ENCODE results near the gene PDE3A. TPM values are rescaled to one million over a fixed set of nuclear protein-coding genes. Genes with fewer than 3 reads are reported as not detected.
"Not testable (repeated sequence)": the region's sequence is repeated elsewhere in the genome, so short reads cannot be mapped to it uniquely, and the experiment has no call there.

Gene PDE3A
- total and polyA plus RNA-seq, 2 of the 4 experiments (the other 2 are of a cell fraction), result 0.09 to 0.18 TPM

- no peak for TF ChIP-seq USF2 (IDR thresholded peaks at IDR 0.05; ENCODE audit: low read depth, low read length)
- no peak for TF ChIP-seq MXI1 (IDR thresholded peaks at IDR 0.05; ENCODE audit: borderline replicate concordance, low read depth, low read length)
- no TSS peak for BruUV-seq (replicated peaks)
- no peak overlapping the region for H4K5ac ChIP-seq (ENCODE audit: low read depth, low read length)
Observed at GRCh38 chr12:20383612-20384011, 15.3 kb downstream of the PDE3A start.

GRCh38 chr12:20384836-20385235 is 16.5 kb downstream of the PDE3A start:
- H3K9ac ChIP-seq (ENCODE audit: low read depth, low read length); H3K9me1 ChIP-seq (ENCODE audit: insufficient read depth, low read length); H3K4ac ChIP-seq (ENCODE audit: low read depth, low read length); H4K5ac ChIP-seq (ENCODE audit: low read depth, low read length); H2BK20ac ChIP-seq (ENCODE audit: low read depth, low read length); H3K9me3 ChIP-seq (ENCODE audit: control insufficient read depth, insufficient read depth, low read length); H2BK120ac ChIP-seq (ENCODE audit: low read depth, low read length); intact Hi-C loops (cut with micrococcal nuclease); H3K27me3 ChIP-seq (ENCODE audit: control insufficient read depth, insufficient read depth, low read length); H3K4me3 ChIP-seq (ENCODE audit: insufficient read depth, low read depth, low read length); H2BK15ac ChIP-seq (ENCODE audit: low read depth, low read length); H3K23ac ChIP-seq (ENCODE audit: low read depth, low read length); POLR2A ChIA-PET (ENCODE audit: unreplicated experiment); H4K20me1 ChIP-seq (ENCODE audit: insufficient read depth, low read length); CTCF ChIA-PET; H3K18ac ChIP-seq (ENCODE audit: low read depth, low read length); H3K79me1 ChIP-seq (ENCODE audit: low read depth in 1 of 2, low read length in 2 of 2); in situ Hi-C loops (cut with MboI; ENCODE audit: low sequenced_read_pairs); H4K91ac ChIP-seq (ENCODE audit: insufficient read depth, low read depth, low read length); H2AK9ac ChIP-seq (replicated peaks; ENCODE audit: low read depth, low read length, poor library complexity); H2AFZ ChIP-seq (replicated peaks; ENCODE audit: low read length, poor library complexity); H3K36me3 ChIP-seq (ENCODE audit: control insufficient read depth, insufficient read depth, low read length); H2BK5ac ChIP-seq (ENCODE audit: low read depth, low read length, poor library complexity, severe bottlenecking); H4K8ac ChIP-seq (ENCODE audit: low read depth in 2 of 2, low read length in 2 of 2); H3K56ac ChIP-seq (ENCODE audit: extremely low read depth, insufficient read depth, low read length); H3K27ac ChIP-seq (ENCODE audit: insufficient read depth, low read length); H3K14ac ChIP-seq (replicated peaks; ENCODE audit: low read depth, low read length); ATAC-seq (ENCODE audit: low read depth); BruUV-seq (replicated peaks); dilution Hi-C loops (cut with HindIII; ENCODE audit: low sequenced_read_pairs, unreplicated experiment); H3K4me1 ChIP-seq (ENCODE audit: control insufficient read depth, insufficient read depth, low read length); H2AK5ac ChIP-seq (ENCODE audit: low read depth, low read length); H3K4me2 ChIP-seq (ENCODE audit: low read depth, low read length): not testable (repeated sequence)
- no CpG with 5 or more reads among the region's 6 CpGs for WGBS, 2 experiments (ENCODE audit: extremely low coverage in 2 of 2, insufficient read length in 1 of 2)
- peak; percentile 8 for DNase-seq

More at GRCh38 chr12:20383612-20384011, 15.3 kb downstream of the PDE3A start:
- no peak overlapping the region for H4K91ac ChIP-seq (ENCODE audit: insufficient read depth, low read depth, low read length)
- no peak overlapping the region for H3K9ac ChIP-seq (ENCODE audit: low read depth, low read length)
- H3K79me1 ChIP-seq (ENCODE audit: low read depth in 1 of 2, low read length in 2 of 2), result 0 out of 4 replicates have a peak, but pooled peaks cover 0 to 2% of the 10 kb centered on the region in 2 experiments
- no peak overlapping the region for H3K27ac ChIP-seq (ENCODE audit: insufficient read depth, low read length)
- H2BK120ac ChIP-seq (ENCODE audit: low read depth, low read length), result no peak overlapping the region
- CTCF ChIA-PET, result no interaction called here
- H4K8ac ChIP-seq (ENCODE audit: low read depth in 2 of 2, low read length in 2 of 2), result no peak overlapping the region
- ATAC-seq (ENCODE audit: low read depth) (no peak), DNase-seq (no peak)
- H3K18ac ChIP-seq (ENCODE audit: low read depth, low read length), result no peak overlapping the region
- no peaks in the 10 kb centered on the region for H3K9me1 ChIP-seq (ENCODE audit: insufficient read depth, low read length)
- no peak overlapping the region for H2BK15ac ChIP-seq (ENCODE audit: low read depth, low read length)
- no peak overlapping the region for H3K23ac ChIP-seq (ENCODE audit: low read depth, low read length)
- H3K4me3 ChIP-seq (ENCODE audit: insufficient read depth, low read depth, low read length), result no peak overlapping the region
- H3K4me2 ChIP-seq (ENCODE audit: low read depth, low read length), result no peak overlapping the region; the same call in 1 of the 2 replicates
- H3K9me3 ChIP-seq (ENCODE audit: control insufficient read depth, insufficient read depth, low read length), result 0 out of 2 replicates have a peak, but pooled peaks cover 2% of the 10 kb centered on the region
- intact Hi-C loops (cut with micrococcal nuclease), result no loop called here
- H3K4ac ChIP-seq (ENCODE audit: low read depth, low read length), result no peak overlapping the region
- no peaks in the 10 kb centered on the region for H3K36me3 ChIP-seq (ENCODE audit: control insufficient read depth, insufficient read depth, low read length)
- H2BK20ac ChIP-seq (ENCODE audit: low read depth, low read length), result no peak overlapping the region
- H3K27me3 ChIP-seq (ENCODE audit: control insufficient read depth, insufficient read depth, low read length), result no peaks in the 10 kb centered on the region
- H2BK5ac ChIP-seq (ENCODE audit: low read depth, low read length, poor library complexity, severe bottlenecking), result no peak overlapping the region
- no peaks in the 10 kb centered on the region for H3K4me1 ChIP-seq (ENCODE audit: control insufficient read depth, insufficient read depth, low read length)
- no peak overlapping the region for H2AK9ac ChIP-seq (replicated peaks; ENCODE audit: low read depth, low read length, poor library complexity)
- no peak overlapping the region for H3K14ac ChIP-seq (replicated peaks; ENCODE audit: low read depth, low read length)
- in situ Hi-C loops (cut with MboI; ENCODE audit: low sequenced_read_pairs), result no loop called here
- dilution Hi-C loops (cut with HindIII; ENCODE audit: low sequenced_read_pairs, unreplicated experiment), result no loop called here
- POLR2A ChIA-PET (ENCODE audit: unreplicated experiment), result no interaction called here
- no peak overlapping the region for H2AK5ac ChIP-seq (ENCODE audit: low read depth, low read length)
- H3K56ac ChIP-seq (ENCODE audit: extremely low read depth, insufficient read depth, low read length), result no peak overlapping the region
- no peaks in the 10 kb centered on the region for H4K20me1 ChIP-seq (ENCODE audit: insufficient read depth, low read length)
- 67% methylated on average over 1 of the region's 2 CpGs; no CpG with 5 or more reads in 1 of the 2 experiments for WGBS, 2 experiments (ENCODE audit: extremely low coverage in 2 of 2, insufficient read length in 1 of 2)
- H2AFZ ChIP-seq (replicated peaks; ENCODE audit: low read length, poor library complexity), result no peak overlapping the region

Data from IMR-90 (cell line).